HEK293 (cell line): ENCODE results near the gene ISG20L2.
A peak's percentile ranks its signal among the peaks of the same experiment; 100 is the strongest.

Experiments
- CTCF ChIA-PET: fragments of 350-600 bp; formaldehyde crosslinking; extraction: SDS; loops from one replicate; lab custom pipeline; 2021; ENCODE audit warnings: antibody characterized with exemption; lab: Yijun Ruan, JAX
- POLR2A ChIA-PET: fragments of 300-600 bp; formaldehyde crosslinking; extraction: SDS; loops from one replicate; lab custom pipeline; 2020; ENCODE audit warnings: antibody characterized with exemption, inconsistent platforms; lab: Yijun Ruan, JAX
- H3K27ac ChIP-seq: fragments of 200-500 bp; sonication (Bioruptor generic); 2 replicates; pipeline ENCODE4 v1.5.1; 2014; ENCODE audit warnings: low read depth, low read length, control low read depth, inconsistent platforms; ENCODE audit errors: extremely low read depth
- H3K36me3 ChIP-seq, 2 experiments: fragments of 200-500 bp in 1 of 2; sonication (Bioruptor generic) in 1 of 2; 1 replicate in 1 of 2; 2 replicates in 1 of 2; pipeline ENCODE4 v1.5.1; 2014 to 2017; ENCODE audit warnings: inconsistent platforms in 2 of 2, low read length in 2 of 2; ENCODE audit not compliant: control insufficient read depth in 2 of 2, insufficient read depth in 1 of 2
- H3K4me1 ChIP-seq: fragments of 200-500 bp; sonication (Bioruptor generic); 2 replicates; pipeline ENCODE4 v1.5.1; 2014; ENCODE audit warnings: mild to moderate bottlenecking, low read length, inconsistent platforms; ENCODE audit not compliant: control insufficient read depth, insufficient read depth
- H3K4me3 ChIP-seq: 2 replicates; pipeline ENCODE4 v1.5.1; 2011; ENCODE audit warnings: low read depth, mild to moderate bottlenecking, control low read depth, low read length, moderate library complexity
- H3K9me3 ChIP-seq: fragments of 200-500 bp; sonication (Bioruptor generic); 2 replicates; pipeline ENCODE4 v1.5.1; 2014; ENCODE audit warnings: low read depth, low read length, inconsistent platforms; ENCODE audit not compliant: control insufficient read depth, insufficient read depth
- BCL11A ChIP-seq: fragments of 450-650 bp; formaldehyde crosslinking; IDR thresholded peaks from 2 replicates; pipeline ENCODE4 v1.5.1; 2016; ENCODE audit warnings: low read depth, missing biosample characterization, missing genetic modification characterization
- FEZF1 ChIP-seq: fragments of 450-650 bp; formaldehyde crosslinking; IDR thresholded peaks from 2 replicates; pipeline ENCODE4 v1.5.1; 2016; ENCODE audit warnings: missing biosample characterization, missing genetic modification characterization
- GFI1B ChIP-seq: fragments of 450-650 bp; formaldehyde crosslinking; IDR thresholded peaks from 2 replicates; pipeline ENCODE4 v1.5.1; 2016; ENCODE audit warnings: missing biosample characterization, missing genetic modification characterization
- KLF8 ChIP-seq: fragments of 450-650 bp; formaldehyde crosslinking; IDR thresholded peaks from 2 replicates; pipeline ENCODE4 v1.5.1; 2016; ENCODE audit warnings: missing biosample characterization, missing genetic modification characterization
- MEIS1 ChIP-seq: sonication (generic); formaldehyde crosslinking; IDR thresholded peaks from 2 replicates; pipeline ENCODE4 v1.8.1; 2022; ENCODE audit warnings: missing genetic modification reagents, mild to moderate bottlenecking, borderline replicate concordance
- MYNN ChIP-seq: fragments of 450-650 bp; formaldehyde crosslinking; IDR thresholded peaks from 2 replicates; pipeline ENCODE4 v1.5.1; 2016; ENCODE audit warnings: missing biosample characterization, missing genetic modification characterization, borderline replicate concordance
- PRDM1 ChIP-seq: fragments of 450-650 bp; formaldehyde crosslinking; IDR thresholded peaks from 2 replicates; pipeline ENCODE4; 2016; ENCODE audit warnings: missing biosample characterization, missing genetic modification characterization
- RBAK ChIP-seq: fragments of 450-650 bp; formaldehyde crosslinking; IDR thresholded peaks from 2 replicates; pipeline ENCODE4 v1.5.1; 2016; ENCODE audit warnings: missing biosample characterization, missing genetic modification characterization
- SALL2 ChIP-seq: fragments of 450-650 bp; formaldehyde crosslinking; IDR thresholded peaks from 2 replicates; pipeline ENCODE4 v1.5.0; 2017; ENCODE audit warnings: missing biosample characterization, mild to moderate bottlenecking, missing genetic modification characterization, borderline replicate concordance
- SCRT1 ChIP-seq: fragments of 450-650 bp; formaldehyde crosslinking; IDR thresholded peaks from 2 replicates; pipeline ENCODE4 v1.5.1; 2016; ENCODE audit warnings: missing biosample characterization, missing genetic modification characterization, borderline replicate concordance
- TRIM28 ChIP-seq: IDR thresholded peaks from 2 replicates; pipeline ENCODE4 v1.6.1; 2011; ENCODE audit warnings: low read length, control low read depth, borderline replicate concordance
- ZBTB1 ChIP-seq: fragments of 450-650 bp; formaldehyde crosslinking; IDR thresholded peaks from 2 replicates; pipeline ENCODE4 v1.5.1; 2016; ENCODE audit warnings: missing biosample characterization, missing genetic modification characterization
- ZBTB26 ChIP-seq: fragments of 450-650 bp; formaldehyde crosslinking; optimal IDR thresholded peaks from 2 replicates; pipeline ENCODE3; 2016; ENCODE audit warnings: missing biosample characterization, mild to moderate bottlenecking, missing genetic modification characterization
- ZFP3 ChIP-seq: fragments of 450-650 bp; formaldehyde crosslinking; IDR thresholded peaks from 2 replicates; pipeline ENCODE4 v1.5.1; 2016; ENCODE audit warnings: low read depth, missing biosample characterization, missing genetic modification characterization
- ZNF416 ChIP-seq: fragments of 450-650 bp; formaldehyde crosslinking; IDR thresholded peaks from 2 replicates; pipeline ENCODE4 v1.5.1; 2016; ENCODE audit warnings: missing biosample characterization, missing genetic modification characterization
- ZNF426 ChIP-seq: fragments of 450-650 bp; formaldehyde crosslinking; IDR thresholded peaks from 2 replicates; pipeline ENCODE4 v1.5.1; 2017; ENCODE audit warnings: missing biosample characterization, missing genetic modification characterization, mild to moderate bottlenecking, inconsistent platforms, moderate library complexity
- ZNF529 ChIP-seq: fragments of 450-650 bp; formaldehyde crosslinking; IDR thresholded peaks from 2 replicates; pipeline ENCODE4 v1.5.1; 2017; ENCODE audit warnings: missing genetic modification characterization, missing biosample characterization; ENCODE audit not compliant: insufficient replicate concordance
- ZNF544 ChIP-seq: fragments of 450-650 bp; formaldehyde crosslinking; IDR thresholded peaks from 2 replicates; pipeline ENCODE4 v1.5.0; 2017; ENCODE audit warnings: missing biosample characterization, missing genetic modification characterization
- ZNF548 ChIP-seq: fragments of 450-650 bp; formaldehyde crosslinking; IDR thresholded peaks from 2 replicates; pipeline ENCODE4 v1.5.1; 2016; ENCODE audit warnings: missing biosample characterization, missing genetic modification characterization
- ZNF629 ChIP-seq: fragments of 450-650 bp; formaldehyde crosslinking; IDR thresholded peaks from 2 replicates; pipeline ENCODE4 v1.5.1; 2017; ENCODE audit warnings: missing biosample characterization, missing genetic modification characterization
- ZNF664 ChIP-seq: fragments of 450-650 bp; formaldehyde crosslinking; IDR thresholded peaks from 2 replicates; pipeline ENCODE4 v1.5.1; 2016; ENCODE audit warnings: missing biosample characterization, missing genetic modification characterization
- ZNF692 ChIP-seq: fragments of 450-650 bp; formaldehyde crosslinking; IDR thresholded peaks from 2 replicates; pipeline ENCODE4 v1.5.1; 2016; ENCODE audit warnings: missing biosample characterization, missing genetic modification characterization
- ZNF704 ChIP-seq: fragments of 450-650 bp; formaldehyde crosslinking; IDR thresholded peaks from 2 replicates; pipeline ENCODE4 v1.5.1; 2016; ENCODE audit warnings: missing biosample characterization, missing genetic modification characterization
- ZNF76 ChIP-seq: fragments of 450-650 bp; formaldehyde crosslinking; IDR thresholded peaks from 2 replicates; pipeline ENCODE4; 2016; ENCODE audit warnings: low read depth, missing biosample characterization, missing genetic modification characterization, borderline replicate concordance
- ZSCAN16 ChIP-seq: fragments of 450-650 bp; formaldehyde crosslinking; IDR thresholded peaks from 2 replicates; pipeline ENCODE4 v1.5.1; 2016; ENCODE audit warnings: missing biosample characterization, missing genetic modification characterization
- TF ChIP-seq, protein P1 (sequence below): fragments of 450-650 bp; formaldehyde crosslinking; IDR thresholded peaks from 2 replicates; pipeline ENCODE4 v1.5.1; 2016; ENCODE audit warnings: missing biosample characterization, missing genetic modification characterization
- TF ChIP-seq, protein P2 (sequence below): fragments of 450-650 bp; formaldehyde crosslinking; IDR thresholded peaks from 2 replicates; pipeline ENCODE4 v1.5.1; 2016; ENCODE audit warnings: missing biosample characterization, missing genetic modification characterization

Gene ISG20L2

GRCh38 chr1:156740741-156741480 lies 12.3 kb upstream of the ISG20L2 start, which contains the start of gene MRPL24:
TSS of gene MRPL24 (minus strand) at chr1:156741088. CDS start at chr1:156738704, 2,384 bp downstream.
- no peaks in the 10 kb centered on the region for H3K4me1 ChIP-seq
- CTCF ChIA-PET, result interaction anchor here (0.6 to 3.5 kb wide), 7 partner anchors 13 to 136 kb away, joined by 3 to 28 read pairs (median 4); partner anchors contain the start of genes ISG20L2 and METTL25B
- TF ChIP-seq FEZF1 (tag by site-specific recombination) (no peak), ZFP3 (tag by site-specific recombination) (no peak), ZBTB1 (no peak), ZNF426 (tag by site-specific recombination) (no peak), ZBTB26 (tag by site-specific recombination) (peak; percentile 39), RBAK (no peak), ZNF692 (tag by site-specific recombination) (peak; percentile 84), SALL2 (tag by site-specific recombination) (0 out of 2 replicates have a peak, but pooled peaks have one; percentile 22), ZNF548 (tag by site-specific recombination) (no peak), ZNF529 (no peak), MYNN (tag by site-specific recombination) (no peak), MEIS1 (CRISPR knock-in tag) (no peak), ZNF704 (tag by site-specific recombination) (no peak), TRIM28 (peak; percentile 4; the same call in 1 of the 2 replicates), KLF8 (tag by site-specific recombination) (peak; percentile 99), ZSCAN16 (tag by site-specific recombination) (no peak), SCRT1 (tag by site-specific recombination) (no peak), ZNF416 (tag by site-specific recombination) (no peak), BCL11A (tag by site-specific recombination) (peak; percentile 74; the same call in 1 of the 2 replicates), ZNF629 (tag by site-specific recombination) (peak; percentile 82), PRDM1 (tag by site-specific recombination) (0 out of 2 replicates have a peak, but pooled peaks have one; percentile 17), GFI1B (no peak), ZNF76 (tag by site-specific recombination) (peak; percentile 100), ZNF544 (tag by site-specific recombination) (no peak), ZNF664 (tag by site-specific recombination) (no peak)
- TF ChIP-seq, protein P1, sequence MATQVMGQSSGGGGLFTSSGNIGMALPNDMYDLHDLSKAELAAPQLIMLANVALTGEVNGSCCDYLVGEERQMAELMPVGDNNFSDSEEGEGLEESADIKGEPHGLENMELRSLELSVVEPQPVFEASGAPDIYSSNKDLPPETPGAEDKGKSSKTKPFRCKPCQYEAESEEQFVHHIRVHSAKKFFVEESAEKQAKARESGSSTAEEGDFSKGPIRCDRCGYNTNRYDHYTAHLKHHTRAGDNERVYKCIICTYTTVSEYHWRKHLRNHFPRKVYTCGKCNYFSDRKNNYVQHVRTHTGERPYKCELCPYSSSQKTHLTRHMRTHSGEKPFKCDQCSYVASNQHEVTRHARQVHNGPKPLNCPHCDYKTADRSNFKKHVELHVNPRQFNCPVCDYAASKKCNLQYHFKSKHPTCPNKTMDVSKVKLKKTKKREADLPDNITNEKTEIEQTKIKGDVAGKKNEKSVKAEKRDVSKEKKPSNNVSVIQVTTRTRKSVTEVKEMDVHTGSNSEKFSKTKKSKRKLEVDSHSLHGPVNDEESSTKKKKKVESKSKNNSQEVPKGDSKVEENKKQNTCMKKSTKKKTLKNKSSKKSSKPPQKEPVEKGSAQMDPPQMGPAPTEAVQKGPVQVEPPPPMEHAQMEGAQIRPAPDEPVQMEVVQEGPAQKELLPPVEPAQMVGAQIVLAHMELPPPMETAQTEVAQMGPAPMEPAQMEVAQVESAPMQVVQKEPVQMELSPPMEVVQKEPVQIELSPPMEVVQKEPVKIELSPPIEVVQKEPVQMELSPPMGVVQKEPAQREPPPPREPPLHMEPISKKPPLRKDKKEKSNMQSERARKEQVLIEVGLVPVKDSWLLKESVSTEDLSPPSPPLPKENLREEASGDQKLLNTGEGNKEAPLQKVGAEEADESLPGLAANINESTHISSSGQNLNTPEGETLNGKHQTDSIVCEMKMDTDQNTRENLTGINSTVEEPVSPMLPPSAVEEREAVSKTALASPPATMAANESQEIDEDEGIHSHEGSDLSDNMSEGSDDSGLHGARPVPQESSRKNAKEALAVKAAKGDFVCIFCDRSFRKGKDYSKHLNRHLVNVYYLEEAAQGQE (tag by site-specific recombination), result peak; percentile 72; the same call in 1 of the 2 replicates
- TF ChIP-seq, protein P2, sequence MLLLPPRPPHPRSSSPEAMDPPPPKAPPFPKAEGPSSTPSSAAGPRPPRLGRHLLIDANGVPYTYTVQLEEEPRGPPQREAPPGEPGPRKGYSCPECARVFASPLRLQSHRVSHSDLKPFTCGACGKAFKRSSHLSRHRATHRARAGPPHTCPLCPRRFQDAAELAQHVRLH (tag by site-specific recombination), result peak; percentile 100

More at GRCh38 chr1:156740741-156741480, 12.3 kb upstream of the ISG20L2 start, which contains the start of gene MRPL24:
- peak within 1 kb of the TSS; percentile 74 for H3K4me3 ChIP-seq
- peak within 1 kb of the TSS; percentile 59 for H3K27ac ChIP-seq
- H3K9me3 ChIP-seq, result no peaks in the 10 kb centered on the region
- peaks cover 0 to 75% of the 10 kb centered on the region in 2 experiments; a peak in 2 of 3 replicates for H3K36me3 ChIP-seq
- POLR2A ChIA-PET, result interaction anchor here (0.7 to 3.1 kb wide), 13 partner anchors 9 to 626 kb away, joined by 3 to 110 read pairs (median 4); partner anchors contain the start of genes HDGF, ISG20L2, METTL25B and PRCC
